Measurements from ENCODE around the gene PAGE2.
"Not testable (repeated sequence)": the region's sequence is repeated elsewhere in the genome, so short reads cannot be mapped to it uniquely, and the experiment has no call there.

PAGE2 gene

GRCh38 chrX:55127692-55128091 is 38.9 kb downstream of the PAGE2 start:
- DNase-seq, result no peak

GRCh38 chrX:55129361-55129760 is 40.5 kb downstream of the PAGE2 start:
- DNase-seq, result no peak

- no peak for DNase-seq
These were observed 41.7 kb downstream of the PAGE2 start for GRCh38 chrX:55130481-55130880.

- no peak for DNase-seq
These were observed 43.6 kb downstream of the PAGE2 start for GRCh38 chrX:55132416-55132815.

GRCh38 chrX:55135171-55135570 is 46.4 kb downstream of the PAGE2 start:
- peak; percentile 7 for DNase-seq

GRCh38 chrX:55140800-55141199 is 52.0 kb downstream of the PAGE2 start:
- DNase-seq, result not testable (repeated sequence)

Measured in activated CD4-positive, alpha-beta T cell treated with anti-CD3 and anti-CD28 coated beads for 1 hour (primary cell).